Osteoblast (primary cell): ENCODE measurements around the gene FAM3D. TPM values are rescaled to one million over a fixed set of nuclear protein-coding genes. Genes with fewer than 3 reads are reported as not detected.
A peak's percentile ranks its signal among the peaks of the same experiment; 100 is the strongest.

Experiments used
- DNase-seq: peaks from one replicate; pipeline ENCODE4 v3.0.0; 2011; ENCODE audit warnings: low spot score, mixed read lengths; ENCODE audit not compliant: insufficient read length; ENCODE audit errors: missing footprints
- H2AFZ ChIP-seq: 2 replicates; pipeline ENCODE4 v1.6.0; 2011; ENCODE audit warnings: mild to moderate bottlenecking, low read length
- H3K27ac ChIP-seq: 2 replicates; pipeline ENCODE4 v1.5.1; 2011; ENCODE audit warnings: mild to moderate bottlenecking, low read depth, low read length, moderate library complexity
- H3K27me3 ChIP-seq: 2 replicates; pipeline ENCODE4 v1.6.0; 2012; ENCODE audit warnings: mild to moderate bottlenecking, control low read depth, inconsistent platforms, low read length, moderate library complexity; ENCODE audit not compliant: insufficient read depth
- H3K36me3 ChIP-seq: 2 replicates; pipeline ENCODE4 v1.5.1; 2011; ENCODE audit warnings: mild to moderate bottlenecking, low read length, control low read depth, moderate library complexity; ENCODE audit not compliant: insufficient read depth
- H3K4me1 ChIP-seq: 2 replicates; pipeline ENCODE4 v1.5.1; 2011; ENCODE audit warnings: mild to moderate bottlenecking, low read length, control low read depth, moderate library complexity; ENCODE audit not compliant: insufficient read depth
- H3K4me2 ChIP-seq: 2 replicates; pipeline ENCODE4 v1.6.0; 2011; ENCODE audit warnings: mild to moderate bottlenecking, low read length; ENCODE audit not compliant: insufficient read depth
- H3K4me3 ChIP-seq: fragments of 200-600 bp; sonication (generic); 3 replicates; pipeline ENCODE4 v1.5.1; 2012; ENCODE audit warnings: mild to moderate bottlenecking, low read length, inconsistent platforms; ENCODE audit not compliant: insufficient read depth
- H3K79me2 ChIP-seq: 2 replicates; pipeline ENCODE4 v1.6.0; 2012; ENCODE audit warnings: mild to moderate bottlenecking, low read length, control low read depth, inconsistent platforms; ENCODE audit not compliant: insufficient read depth
- H3K9me3 ChIP-seq: 2 replicates; pipeline ENCODE4 v1.5.1; 2011; ENCODE audit warnings: low read depth, low read length, control low read depth
- H4K20me1 ChIP-seq: 2 replicates; pipeline ENCODE4 v1.6.0; 2012; ENCODE audit warnings: mild to moderate bottlenecking, low read length, control low read depth; ENCODE audit not compliant: insufficient read depth
- total RNA-seq: library from RNA; depleted of rRNA; stranded (reverse); fragments of >200 nt; gene quantifications from 2 replicates; pipeline ENCODE4 v1.2.3, GENCODE V29; 2012
- TF ChIP-seq, protein P1 (sequence below): IDR thresholded peaks from 2 replicates; pipeline ENCODE4 v1.5.1; 2011; ENCODE audit warnings: mild to moderate bottlenecking, low read depth, low read length, moderate library complexity; ENCODE audit errors: extremely low read depth

The FAM3D gene
- total RNA-seq, 1 donor = not detected

DNA sequence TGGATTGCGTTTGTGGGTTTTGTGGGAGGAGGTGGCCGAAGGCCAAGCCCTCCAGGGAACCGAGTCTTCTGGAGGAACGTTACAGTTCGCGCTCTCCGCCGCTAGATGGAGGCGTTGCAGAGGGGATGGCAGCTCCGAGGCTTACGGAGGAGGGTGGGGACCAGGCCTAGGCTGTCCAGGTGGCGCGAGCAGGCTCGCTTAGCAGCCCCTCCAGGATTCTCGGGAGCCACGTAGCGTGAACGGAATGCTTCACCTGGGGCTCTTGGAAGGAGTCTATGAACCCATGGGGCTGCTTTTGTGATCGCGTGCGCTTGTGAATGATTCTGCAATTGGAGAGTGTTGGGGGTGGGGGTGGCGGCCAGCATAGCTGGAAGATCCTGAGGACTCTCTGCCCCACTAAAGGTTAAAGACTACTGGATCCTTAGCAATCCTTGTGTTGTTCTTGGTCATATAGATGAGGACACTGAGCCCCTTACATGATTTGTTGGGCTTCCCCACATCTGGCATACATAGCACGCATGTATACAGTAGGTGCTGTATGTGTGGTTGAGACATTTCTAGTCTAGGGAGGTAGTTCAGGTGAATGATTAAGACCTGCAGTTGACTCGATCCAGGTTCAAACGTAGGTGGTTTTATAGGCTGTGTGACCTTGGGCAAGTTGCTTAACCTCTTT lies 25.7 kb downstream of the FAM3D start:
- DNase-seq = peak; percentile 96
- Histone ChIP-seq H3K79me2 (no peaks in the 10 kb centered on the region), H3K36me3 (no peaks in the 10 kb centered on the region), H3K9me3 (no peaks in the 10 kb centered on the region), H3K27me3 (no peaks in the 10 kb centered on the region), H4K20me1 (no peaks in the 10 kb centered on the region), H3K4me3 (no peak overlapping the region), H3K27ac (no peak overlapping the region), H2AFZ (no peak overlapping the region), H3K4me2 (no peak overlapping the region), H3K4me1 (no peaks in the 10 kb centered on the region)
- TF ChIP-seq, protein P1, sequence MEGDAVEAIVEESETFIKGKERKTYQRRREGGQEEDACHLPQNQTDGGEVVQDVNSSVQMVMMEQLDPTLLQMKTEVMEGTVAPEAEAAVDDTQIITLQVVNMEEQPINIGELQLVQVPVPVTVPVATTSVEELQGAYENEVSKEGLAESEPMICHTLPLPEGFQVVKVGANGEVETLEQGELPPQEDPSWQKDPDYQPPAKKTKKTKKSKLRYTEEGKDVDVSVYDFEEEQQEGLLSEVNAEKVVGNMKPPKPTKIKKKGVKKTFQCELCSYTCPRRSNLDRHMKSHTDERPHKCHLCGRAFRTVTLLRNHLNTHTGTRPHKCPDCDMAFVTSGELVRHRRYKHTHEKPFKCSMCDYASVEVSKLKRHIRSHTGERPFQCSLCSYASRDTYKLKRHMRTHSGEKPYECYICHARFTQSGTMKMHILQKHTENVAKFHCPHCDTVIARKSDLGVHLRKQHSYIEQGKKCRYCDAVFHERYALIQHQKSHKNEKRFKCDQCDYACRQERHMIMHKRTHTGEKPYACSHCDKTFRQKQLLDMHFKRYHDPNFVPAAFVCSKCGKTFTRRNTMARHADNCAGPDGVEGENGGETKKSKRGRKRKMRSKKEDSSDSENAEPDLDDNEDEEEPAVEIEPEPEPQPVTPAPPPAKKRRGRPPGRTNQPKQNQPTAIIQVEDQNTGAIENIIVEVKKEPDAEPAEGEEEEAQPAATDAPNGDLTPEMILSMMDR = peak; percentile 91

DNA sequence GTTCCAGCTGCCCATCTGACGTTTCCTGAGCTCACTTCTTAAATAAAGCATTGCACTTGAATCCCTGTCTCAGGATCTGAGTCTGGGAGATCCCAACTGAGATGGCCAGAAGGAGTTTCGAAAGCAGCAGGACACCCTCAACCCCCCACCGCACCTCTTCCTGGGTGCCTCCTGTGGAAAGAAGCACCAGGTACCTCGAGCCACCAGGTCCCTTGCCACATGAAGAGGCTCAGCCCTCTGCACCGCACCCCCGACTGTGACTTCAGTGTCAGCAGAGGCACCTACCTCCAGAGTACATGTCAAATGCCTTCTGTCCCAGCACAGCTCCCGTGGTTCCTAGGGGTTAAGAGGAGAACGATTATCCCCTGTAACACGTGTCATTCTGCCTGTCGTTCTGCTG lies 26.7 kb downstream of the FAM3D start:
- Histone ChIP-seq H3K4me3 (no peak overlapping the region), H3K79me2 (no peaks in the 10 kb centered on the region)
- TF ChIP-seq, protein P1 = no peak

DNA sequence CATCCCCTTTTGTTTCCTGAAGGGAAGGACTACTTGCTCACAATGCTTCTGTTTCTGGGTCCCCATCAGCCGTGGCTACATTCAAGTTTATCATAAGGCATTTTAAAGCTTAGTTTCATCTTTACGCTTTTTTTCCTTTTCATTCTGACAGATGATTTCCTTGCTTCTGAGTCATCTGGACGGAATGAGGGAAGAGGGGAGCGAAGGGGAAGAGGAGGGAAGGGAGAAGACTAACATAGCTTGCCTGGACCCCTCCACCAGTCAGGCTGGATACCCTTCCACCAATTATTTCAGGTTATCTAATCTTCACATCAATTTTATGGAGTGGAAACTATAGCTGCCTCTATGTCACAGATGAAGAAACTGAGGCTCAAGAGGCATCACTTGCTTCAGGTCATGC lies 27.6 kb downstream of the FAM3D start:
- Histone ChIP-seq H3K4me2 (no peak overlapping the region), H4K20me1 (no peaks in the 10 kb centered on the region), H3K27me3 (no peaks in the 10 kb centered on the region), H3K4me1 (no peaks in the 10 kb centered on the region), H3K9me3 (no peaks in the 10 kb centered on the region), H3K79me2 (no peaks in the 10 kb centered on the region), H3K4me3 (no peak overlapping the region), H3K27ac (no peak overlapping the region), H2AFZ (peak overlapping the region; percentile 0), H3K36me3 (no peaks in the 10 kb centered on the region)
- TF ChIP-seq, protein P1 = no peak
- DNase-seq = peak; percentile 85

More for the DNA sequence above, 26.7 kb downstream of the FAM3D start:
- no peaks in the 10 kb centered on the region for H3K36me3 ChIP-seq
- H3K4me2 ChIP-seq = no peak overlapping the region
- H3K9me3 ChIP-seq = no peaks in the 10 kb centered on the region
- DNase-seq = no peak
- no peak overlapping the region for H3K27ac ChIP-seq
- H2AFZ ChIP-seq = no peak overlapping the region
- H4K20me1 ChIP-seq = no peaks in the 10 kb centered on the region
- H3K27me3 ChIP-seq = no peaks in the 10 kb centered on the region
- H3K4me1 ChIP-seq = no peaks in the 10 kb centered on the region

DNA sequence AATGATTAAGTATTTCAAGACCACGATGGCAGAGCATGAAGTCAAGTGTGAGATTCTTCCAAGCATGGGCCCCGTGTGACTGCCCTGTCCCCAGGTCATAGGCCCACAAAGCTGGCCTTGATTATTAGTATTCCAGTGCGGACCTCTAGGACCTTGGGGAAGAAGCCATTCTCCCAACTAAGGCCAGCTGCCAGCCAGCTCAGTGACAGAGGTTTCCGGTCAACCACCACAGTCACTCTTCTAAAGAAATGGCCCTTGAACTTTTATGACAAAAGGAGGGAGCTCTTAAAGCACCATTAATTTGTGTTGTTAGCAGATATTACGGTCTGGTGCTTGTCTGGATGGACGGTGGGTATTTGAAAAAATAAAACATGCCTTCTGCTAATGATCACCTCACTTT lies 28.0 kb downstream of the FAM3D start:
- Histone ChIP-seq H4K20me1 (no peaks in the 10 kb centered on the region), H3K4me3 (no peak overlapping the region), H3K79me2 (no peaks in the 10 kb centered on the region), H3K36me3 (no peaks in the 10 kb centered on the region), H3K9me3 (no peaks in the 10 kb centered on the region), H3K27me3 (no peaks in the 10 kb centered on the region), H3K4me1 (no peaks in the 10 kb centered on the region), H3K27ac (no peak overlapping the region), H3K4me2 (no peak overlapping the region), H2AFZ (no peak overlapping the region)
- TF ChIP-seq, protein P1 = no peak
- DNase-seq = peak; percentile 62
